Neuron (in vitro differentiated cells): ENCODE results near the gene SLC49A4.

Experiments
- H2AFZ ChIP-seq: one replicate; pipeline ENCODE4 v1.6.1; 2013; ENCODE audit warnings: low read depth, mild to moderate bottlenecking, inconsistent platforms, low read length, moderate library complexity
- H3K27me3 ChIP-seq: one replicate; pipeline ENCODE4 v1.6.1; 2013; ENCODE audit warnings: low read length; ENCODE audit not compliant: insufficient read depth
- H3K36me3 ChIP-seq: one replicate; pipeline ENCODE4 v1.6.1; 2013; ENCODE audit warnings: low read length; ENCODE audit not compliant: insufficient read depth
- H3K4me1 ChIP-seq: one replicate; pipeline ENCODE4 v1.6.1; 2013; ENCODE audit warnings: low read length; ENCODE audit not compliant: insufficient read depth
- H3K4me3 ChIP-seq: 2 replicates; pipeline ENCODE4 v1.5.1; 2013; ENCODE audit warnings: mild to moderate bottlenecking, low read length, moderate library complexity
- H3K9me3 ChIP-seq: one replicate; pipeline ENCODE4 v1.6.1; 2013; ENCODE audit warnings: low read length

SLC49A4 gene

DNA sequence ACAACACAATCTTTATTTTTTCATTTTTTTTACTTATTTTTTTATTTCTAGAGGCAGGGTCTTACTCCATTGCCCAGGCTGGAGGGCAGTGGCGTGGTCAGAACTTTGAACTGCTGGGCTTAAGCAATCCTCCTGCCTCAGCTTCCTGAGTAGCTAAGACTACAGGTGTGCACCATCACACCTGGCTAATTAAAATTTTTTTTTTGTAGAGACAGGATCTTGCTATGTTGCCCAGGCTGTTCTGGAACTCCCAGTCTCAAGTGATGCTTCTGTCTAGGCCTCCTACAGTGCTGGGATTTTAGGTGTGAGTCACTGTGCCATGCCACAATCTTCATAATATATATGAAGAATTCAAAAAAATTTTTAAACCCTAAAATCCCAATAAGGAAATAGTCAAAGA lies 22.0 kb upstream of the SLC49A4 start:
- no peaks in the 10 kb centered on the region for H3K9me3 ChIP-seq
- no peak overlapping the region for H2AFZ ChIP-seq
- H3K4me3 ChIP-seq: no peak overlapping the region
- H3K4me1 ChIP-seq: no peaks in the 10 kb centered on the region
- peaks cover 4% of the 10 kb centered on the region for H3K36me3 ChIP-seq
- H3K27me3 ChIP-seq: no peaks in the 10 kb centered on the region

DNA sequence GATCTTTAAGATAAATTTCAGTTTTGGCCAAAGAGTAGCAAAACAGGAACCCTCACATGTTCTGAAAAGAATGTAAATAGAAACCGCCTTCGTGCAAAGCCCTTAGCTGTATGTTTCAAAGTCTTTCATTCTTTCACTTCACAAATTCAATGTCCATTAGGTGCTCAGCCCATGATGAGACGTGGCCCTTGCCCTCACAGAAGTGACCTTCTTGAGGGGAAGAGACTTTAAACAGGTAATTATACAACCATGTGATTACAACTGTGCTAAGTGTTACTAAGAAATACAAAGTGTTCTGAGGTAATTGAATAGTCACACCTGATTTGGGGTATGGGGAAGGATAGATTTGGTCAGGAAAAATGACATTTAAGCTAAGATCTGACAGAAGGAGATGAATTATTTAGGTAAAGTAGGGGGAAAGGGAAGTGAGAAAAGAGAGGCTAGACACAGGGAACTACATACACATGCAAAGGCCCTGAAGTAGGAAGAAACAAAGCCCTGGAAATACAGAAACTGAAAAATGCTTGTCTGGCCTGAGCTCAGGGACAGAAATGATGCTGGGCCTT lies 20.8 kb upstream of the SLC49A4 start:
- Histone ChIP-seq H3K4me1 (no peaks in the 10 kb centered on the region), H3K9me3 (no peaks in the 10 kb centered on the region), H3K36me3 (no peaks in the 10 kb centered on the region)

DNA sequence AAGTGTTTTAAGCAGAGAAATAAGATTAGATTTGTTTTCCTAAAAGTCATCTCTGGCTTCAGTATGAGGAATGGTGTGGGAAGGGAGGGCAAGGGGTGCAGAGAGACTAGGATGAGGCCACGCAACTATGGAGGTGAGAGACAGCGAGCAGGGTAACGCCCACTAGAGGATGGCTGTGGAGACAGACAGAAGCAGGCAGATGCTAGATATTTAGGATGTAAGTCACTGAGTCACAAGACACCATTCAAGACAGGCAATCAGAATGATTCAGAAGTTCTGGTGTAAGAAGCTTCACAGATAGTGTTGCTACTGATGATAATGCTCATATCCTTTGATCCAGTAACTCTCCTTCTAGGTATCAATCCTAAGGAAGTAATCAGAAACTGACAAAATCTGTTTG lies 20.3 kb upstream of the SLC49A4 start:
- Histone ChIP-seq H3K36me3 (no peaks in the 10 kb centered on the region), H3K27me3 (no peaks in the 10 kb centered on the region), H2AFZ (no peak overlapping the region)

More for the DNA sequence above, 20.8 kb upstream of the SLC49A4 start:
- Histone ChIP-seq H3K27me3 (no peaks in the 10 kb centered on the region), H3K4me3 (no peak overlapping the region), H2AFZ (no peak overlapping the region)

DNA sequence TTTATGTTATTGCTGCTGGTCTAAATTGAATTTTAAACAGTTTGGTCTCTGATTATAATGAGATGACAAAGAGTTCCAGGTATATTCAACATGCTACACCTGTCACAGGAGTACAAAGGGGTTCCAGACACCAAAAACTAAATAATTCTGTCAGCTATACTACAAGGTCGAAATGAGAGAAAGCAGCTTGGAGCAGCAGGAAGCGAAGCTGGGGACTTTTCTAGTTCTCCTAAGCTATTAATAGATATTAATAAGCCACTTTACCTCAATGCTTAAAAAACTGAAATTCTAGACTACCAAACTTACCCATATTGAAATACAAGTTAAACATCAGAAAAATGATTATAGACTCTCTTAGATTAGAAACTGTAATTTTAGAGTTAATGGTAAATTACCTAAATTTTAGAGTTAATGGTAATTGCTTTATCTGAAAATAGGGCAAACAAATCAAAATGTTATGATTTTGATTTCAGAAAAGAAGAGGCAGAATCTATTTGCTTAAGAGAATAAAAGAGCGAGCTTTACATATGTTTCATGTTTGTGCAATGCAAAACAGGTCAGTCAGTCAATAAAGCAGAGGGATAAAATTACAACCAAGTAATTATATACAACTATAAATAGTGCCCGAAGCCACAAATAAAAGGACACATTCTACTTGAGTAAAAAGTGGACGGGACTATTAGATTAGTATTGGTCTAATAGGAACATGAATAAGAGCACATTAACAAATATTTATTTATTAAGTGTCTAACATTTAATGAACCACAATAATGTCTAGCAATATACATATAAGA lies 18.0 kb upstream of the SLC49A4 start:
- Histone ChIP-seq H3K4me3 (no peak overlapping the region), H2AFZ (no peak overlapping the region), H3K9me3 (no peaks in the 10 kb centered on the region), H3K36me3 (no peaks in the 10 kb centered on the region), H3K27me3 (no peaks in the 10 kb centered on the region), H3K4me1 (no peaks in the 10 kb centered on the region)

More for the DNA sequence above, 20.3 kb upstream of the SLC49A4 start:
- Histone ChIP-seq H3K4me3 (no peak overlapping the region), H3K9me3 (no peaks in the 10 kb centered on the region), H3K4me1 (no peaks in the 10 kb centered on the region)

DNA sequence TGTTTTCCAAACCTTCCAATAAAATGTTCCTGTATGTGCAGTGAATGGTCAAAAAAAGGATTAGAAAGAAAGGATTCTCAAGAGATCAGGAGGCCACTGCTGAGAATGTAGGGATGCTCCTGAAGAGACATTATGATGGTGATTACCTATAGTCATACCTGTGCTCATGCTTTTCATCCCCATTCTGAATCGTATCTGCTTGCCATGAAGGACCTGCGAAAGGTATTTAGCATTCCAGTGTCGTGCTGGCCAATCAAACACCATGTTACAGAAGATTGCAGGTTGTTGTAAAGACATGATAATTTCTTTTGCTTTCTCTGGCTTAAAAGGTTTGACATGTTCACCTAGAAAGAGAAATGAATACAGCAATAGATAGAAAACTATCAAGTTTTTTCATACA lies 17.3 kb upstream of the SLC49A4 start:
- Histone ChIP-seq H3K27me3 (no peaks in the 10 kb centered on the region), H3K4me1 (no peaks in the 10 kb centered on the region), H3K9me3 (no peaks in the 10 kb centered on the region)

DNA sequence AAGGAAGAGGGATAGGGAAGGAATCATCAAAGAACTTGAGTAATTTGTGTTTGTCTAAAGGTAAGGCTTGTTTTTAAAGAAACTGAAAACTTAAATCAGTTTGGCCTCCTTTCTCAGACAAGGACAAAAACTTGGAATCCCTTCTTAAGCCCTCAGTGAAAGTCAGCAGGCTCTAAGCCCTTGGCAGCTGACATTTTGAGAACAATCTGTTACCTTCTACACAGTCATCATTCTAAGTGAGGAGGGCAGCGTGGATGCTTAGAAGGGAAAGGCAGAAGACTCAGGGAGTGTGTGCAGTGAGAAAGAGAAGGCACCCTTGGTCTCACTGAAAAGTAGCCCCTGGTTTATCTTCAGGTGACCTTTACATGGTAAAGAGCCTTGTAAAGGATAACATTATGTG lies 12.1 kb upstream of the SLC49A4 start:
- H2AFZ ChIP-seq: no peak overlapping the region
- no peaks in the 10 kb centered on the region for H3K27me3 ChIP-seq
- H3K36me3 ChIP-seq: no peaks in the 10 kb centered on the region
- no peak overlapping the region for H3K4me3 ChIP-seq
- H3K4me1 ChIP-seq: no peaks in the 10 kb centered on the region
- no peaks in the 10 kb centered on the region for H3K9me3 ChIP-seq

More for the DNA sequence above, 17.3 kb upstream of the SLC49A4 start:
- H3K36me3 ChIP-seq: no peaks in the 10 kb centered on the region
- H2AFZ ChIP-seq: no peak overlapping the region
- no peak overlapping the region for H3K4me3 ChIP-seq

DNA sequence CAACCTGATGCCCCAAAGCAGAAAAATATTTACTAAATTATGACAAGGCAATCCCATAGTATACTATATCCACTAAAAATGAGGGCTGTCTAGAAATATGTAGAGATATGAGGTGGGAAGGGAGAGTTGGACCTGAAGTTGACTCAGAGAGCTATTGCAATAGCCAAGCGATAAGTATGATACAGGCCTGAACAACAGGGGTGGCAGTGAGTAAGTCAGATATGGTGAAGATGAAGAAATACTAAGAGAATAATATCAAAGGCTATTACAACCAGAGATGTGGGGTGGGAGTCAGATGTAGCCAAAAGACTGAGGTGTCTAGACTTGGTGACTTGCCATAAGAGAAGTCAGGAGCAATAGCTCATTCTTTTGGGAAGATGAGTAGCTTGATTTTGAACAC lies 10.4 kb upstream of the SLC49A4 start:
- no peaks in the 10 kb centered on the region for H3K36me3 ChIP-seq
- H3K4me1 ChIP-seq: no peaks in the 10 kb centered on the region
- no peaks in the 10 kb centered on the region for H3K9me3 ChIP-seq
- H3K4me3 ChIP-seq: no peak overlapping the region
- H2AFZ ChIP-seq: no peak overlapping the region
- no peaks in the 10 kb centered on the region for H3K27me3 ChIP-seq

DNA sequence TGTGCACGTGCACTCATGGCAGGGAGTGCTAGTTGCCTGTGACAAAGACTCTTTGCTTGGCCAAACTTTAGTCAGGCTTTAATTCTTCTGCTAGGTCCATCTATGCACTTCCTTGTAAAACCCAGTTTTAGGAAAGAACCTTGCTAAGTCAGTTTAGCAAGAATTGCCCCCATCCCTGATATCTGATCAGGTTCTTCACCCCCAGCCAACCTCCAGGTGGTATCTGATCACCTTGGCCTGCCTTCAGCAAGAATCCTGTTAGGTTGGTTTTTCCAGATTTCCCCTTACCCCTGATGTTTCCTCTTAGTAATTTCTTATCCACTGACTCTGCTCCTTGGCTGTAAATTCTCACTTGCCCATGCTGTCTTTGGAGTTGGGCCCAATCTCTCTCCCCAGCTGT lies 9.6 kb upstream of the SLC49A4 start:
- no peaks in the 10 kb centered on the region for H3K27me3 ChIP-seq
- no peaks in the 10 kb centered on the region for H3K9me3 ChIP-seq
- H3K36me3 ChIP-seq: no peaks in the 10 kb centered on the region
- H3K4me1 ChIP-seq: no peaks in the 10 kb centered on the region
- H2AFZ ChIP-seq: no peak overlapping the region
- no peak overlapping the region for H3K4me3 ChIP-seq

DNA sequence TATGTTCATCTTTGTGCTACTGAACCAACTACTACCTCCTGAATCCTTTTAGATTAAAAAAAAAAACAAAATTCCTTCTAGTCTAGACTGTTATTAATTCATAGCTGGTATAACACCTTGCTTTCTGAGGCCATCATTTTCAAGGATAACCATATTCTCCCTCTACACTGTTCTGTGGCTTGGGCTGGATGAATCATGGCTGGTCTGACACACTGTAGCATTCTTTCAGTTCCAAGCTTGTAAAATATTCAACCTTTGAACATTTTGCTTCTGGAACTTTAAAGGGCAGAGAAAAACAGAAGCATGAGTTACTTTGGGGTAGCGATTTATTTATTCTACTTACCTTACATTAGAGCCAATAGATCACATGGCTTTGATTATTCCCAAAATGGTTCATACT lies 8.8 kb upstream of the SLC49A4 start:
- Histone ChIP-seq H3K36me3 (no peaks in the 10 kb centered on the region), H3K27me3 (no peaks in the 10 kb centered on the region), H2AFZ (no peak overlapping the region), H3K9me3 (no peaks in the 10 kb centered on the region), H3K4me3 (no peak overlapping the region), H3K4me1 (no peaks in the 10 kb centered on the region)

DNA sequence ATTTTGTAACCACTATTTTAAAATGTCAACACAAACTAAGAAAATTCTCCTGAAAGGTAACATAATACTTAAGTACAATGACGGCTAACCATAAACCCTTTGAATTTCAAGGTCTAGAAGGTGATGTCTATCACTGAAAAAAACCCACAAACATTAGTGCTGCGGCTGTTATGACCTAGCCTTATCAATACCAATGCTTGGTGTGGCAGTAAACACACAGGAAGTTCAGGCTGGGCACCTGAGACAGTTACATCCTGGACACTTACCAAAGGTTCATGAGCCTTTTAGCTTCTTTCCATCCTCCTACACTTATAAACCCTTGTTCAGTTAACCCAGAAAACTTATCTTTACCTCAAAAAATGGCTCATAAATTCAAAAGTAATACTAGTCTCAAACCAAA lies 7.0 kb upstream of the SLC49A4 start:
- H3K27me3 ChIP-seq: no peaks in the 10 kb centered on the region
- no peak overlapping the region for H2AFZ ChIP-seq
- peaks cover 2% of the 10 kb centered on the region for H3K4me1 ChIP-seq
- H3K9me3 ChIP-seq: no peaks in the 10 kb centered on the region
- no peak overlapping the region for H3K4me3 ChIP-seq
- no peaks in the 10 kb centered on the region for H3K36me3 ChIP-seq

DNA sequence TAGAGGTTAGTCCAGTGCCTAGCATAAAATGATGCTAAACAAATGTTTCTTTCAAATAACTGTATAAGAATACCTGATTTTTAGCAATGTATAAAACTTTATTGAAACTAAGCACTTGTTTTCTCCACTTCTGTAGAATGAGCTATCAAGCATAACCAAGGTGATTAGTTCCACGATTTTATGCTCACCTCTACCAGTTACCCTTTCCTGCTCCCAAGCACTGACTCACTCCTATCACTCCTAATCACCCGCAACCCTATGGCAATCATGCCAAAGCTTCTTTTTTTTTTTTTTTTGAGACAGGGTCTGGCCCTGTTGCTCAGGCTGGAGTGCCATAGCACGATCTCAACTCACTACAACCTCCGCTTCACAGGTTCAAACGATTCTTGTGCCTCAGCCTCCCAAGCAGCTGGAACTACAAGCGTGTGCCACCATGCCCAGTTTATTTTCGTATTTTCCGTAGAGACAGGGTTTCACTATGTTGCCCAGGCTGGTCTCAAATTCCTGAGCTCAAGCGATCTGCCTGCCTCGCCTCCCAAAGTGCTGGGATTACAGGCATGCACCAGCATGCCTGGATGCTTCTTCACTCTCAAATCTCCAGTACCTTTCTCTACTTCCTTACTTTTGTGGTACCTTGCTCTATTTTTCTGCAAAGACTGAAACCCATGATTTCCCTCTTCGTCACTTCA lies 5.1 kb upstream of the SLC49A4 start:
- no peak overlapping the region for H2AFZ ChIP-seq
- H3K4me1 ChIP-seq: peaks cover 9% of the 10 kb centered on the region

DNA sequence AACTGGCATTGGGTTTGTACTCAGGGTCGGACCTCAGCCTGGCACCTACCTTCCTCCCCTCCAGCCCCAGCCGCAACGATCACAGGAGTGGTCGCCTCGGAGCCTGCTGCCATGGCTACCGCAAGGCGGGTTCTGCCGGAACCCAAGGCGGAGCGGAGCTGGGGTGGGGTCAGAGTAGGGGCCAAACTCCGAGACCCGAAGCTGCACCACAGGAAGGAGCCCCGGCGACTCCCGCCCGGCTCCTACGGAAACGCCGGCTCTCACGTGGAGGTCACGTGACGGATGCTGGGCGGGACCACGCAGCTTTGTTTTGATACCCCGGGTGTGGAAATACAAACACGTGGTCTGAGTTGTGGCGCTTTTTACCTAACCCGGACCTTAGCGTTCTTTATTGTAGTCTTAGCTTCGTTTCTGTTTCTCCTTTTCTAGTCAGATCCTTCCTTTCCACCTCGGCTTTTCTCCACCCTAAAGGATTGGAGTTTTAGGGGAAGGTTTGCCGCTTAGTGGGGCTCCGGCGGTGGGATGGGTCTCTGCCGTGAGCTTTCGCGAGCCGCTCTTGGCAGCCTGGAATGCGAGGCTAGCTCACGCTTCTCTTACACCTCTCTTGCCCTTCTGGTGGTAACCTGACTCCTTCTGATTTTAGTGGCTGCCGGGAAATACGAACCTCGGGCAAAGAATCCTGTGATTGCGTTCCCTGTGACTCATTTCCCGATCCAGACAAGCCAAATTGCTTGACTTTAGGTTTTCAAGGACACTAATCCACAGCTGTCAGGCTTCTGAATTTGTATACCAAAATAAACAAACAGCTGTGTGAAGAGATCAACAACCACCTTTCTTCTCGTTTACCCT lies 1.1 kb upstream of the SLC49A4 start, which contains the start of gene HSPBAP1:
Gene HSPBAP1 (minus strand): TSS at position 264 of the 849 bp plus-strand sequence. CDS start 151 bp downstream, at position 113.
- H3K27me3 ChIP-seq: no peaks in the 10 kb centered on the region
- peak within 1 kb of the TSS; percentile 51 for H3K4me3 ChIP-seq
- H3K36me3 ChIP-seq: no peaks in the 10 kb centered on the region
- peak within 1 kb of the TSS; percentile 33 for H2AFZ ChIP-seq
- no peaks in the 10 kb centered on the region for H3K9me3 ChIP-seq
- H3K4me1 ChIP-seq: peaks cover 19% of the 10 kb centered on the region

More for the DNA sequence above, 5.1 kb upstream of the SLC49A4 start:
- H3K4me3 ChIP-seq: no peak overlapping the region
- H3K9me3 ChIP-seq: no peaks in the 10 kb centered on the region
- no peaks in the 10 kb centered on the region for H3K36me3 ChIP-seq
- no peaks in the 10 kb centered on the region for H3K27me3 ChIP-seq

DNA sequence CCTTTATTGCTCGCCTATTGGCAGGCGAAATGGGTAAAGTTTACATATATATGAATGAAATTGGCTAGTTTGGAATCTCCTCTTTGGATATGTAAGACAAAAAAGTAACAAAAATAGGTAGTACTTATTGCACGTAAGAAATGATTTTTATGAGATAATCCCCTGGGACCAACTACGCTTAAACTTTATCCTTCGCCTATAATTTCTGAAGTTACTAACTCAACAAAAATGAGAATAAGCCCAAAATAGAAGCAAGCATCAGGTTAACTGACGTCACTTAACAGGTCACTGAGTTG lies 438 bp upstream of the SLC49A4 start:
- no peaks in the 10 kb centered on the region for H3K9me3 ChIP-seq
- H3K27me3 ChIP-seq: no peaks in the 10 kb centered on the region
- peaks cover 19% of the 10 kb centered on the region for H3K4me1 ChIP-seq
- H2AFZ ChIP-seq: peak overlapping the region; percentile 33
- no peaks in the 10 kb centered on the region for H3K36me3 ChIP-seq
- peak overlapping the region; percentile 51 for H3K4me3 ChIP-seq
